ENCODE results near the gene EP400.

Gene EP400

DNA sequence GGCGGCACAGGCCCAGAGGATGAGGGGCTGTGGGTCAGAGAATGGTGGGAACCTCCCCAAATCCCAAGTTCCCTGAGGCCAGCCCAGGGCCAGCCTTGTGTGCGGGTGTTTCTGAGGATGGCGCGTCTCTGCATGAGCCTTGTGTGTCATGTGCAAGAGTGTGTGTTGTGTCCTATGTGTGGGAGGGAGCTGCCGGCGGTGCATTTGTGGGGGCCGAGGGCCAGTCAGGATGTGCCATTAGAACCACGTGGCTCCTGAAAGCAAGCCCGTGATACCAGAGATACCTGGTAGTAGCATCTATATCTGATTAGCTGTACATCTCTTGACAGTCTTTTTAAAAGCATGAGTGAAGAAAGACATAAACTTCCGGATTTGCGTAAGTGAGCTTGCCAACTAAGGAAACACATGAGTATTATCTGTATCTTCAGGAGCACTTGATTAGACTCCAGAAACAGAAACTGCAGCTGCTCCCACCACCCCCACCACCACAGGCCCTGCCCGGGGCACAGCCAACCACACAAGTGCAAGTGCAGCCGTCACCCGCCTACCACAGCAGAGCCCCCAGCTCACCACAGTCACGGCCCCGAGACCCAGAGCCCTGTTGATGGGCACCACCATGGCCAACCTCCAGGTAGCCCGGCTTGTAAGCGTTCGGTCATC lies 175.2 kb downstream of the EP400 start:
- no peak for DNase-seq (ENCODE audit: low read depth)

DNA sequence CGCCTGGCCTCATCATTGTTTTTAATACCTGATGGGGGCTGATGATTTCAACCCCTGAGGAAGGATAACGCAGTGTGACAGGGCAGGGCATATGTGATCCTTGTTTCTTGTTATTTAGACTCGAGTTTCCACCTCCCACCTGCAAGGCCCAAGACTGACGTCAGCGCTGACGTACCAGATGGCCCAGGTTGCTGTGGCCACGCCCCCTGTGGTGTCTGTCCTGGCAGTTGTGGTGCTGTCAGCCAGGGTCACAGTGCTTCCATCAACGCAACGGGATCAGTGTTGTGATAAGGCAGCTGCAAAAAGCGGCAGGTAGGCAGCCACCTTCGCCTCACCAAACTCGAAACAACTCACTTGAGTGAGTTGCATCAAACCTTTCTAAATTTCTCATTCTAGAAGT lies 176.0 kb downstream of the EP400 start:
- DNase-seq (ENCODE audit: low read depth): no peak

DNA sequence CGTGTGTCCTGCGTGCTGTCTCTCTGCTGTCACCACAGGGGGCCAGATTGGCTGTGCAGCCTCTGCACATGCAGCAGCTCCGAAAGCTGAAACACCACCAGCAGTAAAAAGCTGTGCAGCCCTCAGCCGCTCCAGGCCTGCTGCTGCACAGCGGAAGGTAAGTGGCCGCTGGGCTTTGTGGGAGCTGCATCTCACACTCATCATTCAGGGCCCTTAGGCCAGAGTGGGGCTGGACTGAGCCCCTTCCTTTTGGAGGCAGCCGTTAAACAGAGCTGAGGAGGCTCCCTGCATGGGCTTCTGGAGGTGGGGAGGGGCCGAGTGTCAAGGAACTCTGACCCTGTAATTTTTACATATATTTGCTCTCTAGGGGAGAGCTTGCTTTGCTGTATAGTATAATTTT lies 177.3 kb downstream of the EP400 start:
- DNase-seq (ENCODE audit: low read depth): no peak

DNA sequence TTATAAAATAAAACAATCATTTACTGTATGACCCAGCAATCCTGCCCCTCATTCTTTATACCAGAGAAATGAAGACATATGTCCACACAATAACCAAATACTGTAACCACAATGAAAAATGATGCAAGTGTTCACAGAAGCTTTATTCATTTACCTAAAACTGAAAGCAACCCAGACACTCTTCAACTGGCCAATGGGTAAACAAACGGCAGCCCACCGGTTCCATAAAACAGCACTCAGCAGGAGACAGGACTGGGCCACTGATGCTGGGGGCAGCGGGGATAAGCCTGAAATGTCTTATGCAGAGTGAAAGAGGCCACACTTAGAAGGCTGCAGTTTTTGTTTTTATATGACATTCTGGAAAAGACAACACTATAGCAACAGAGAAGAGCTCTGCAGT lies 179.3 kb downstream of the EP400 start:
- no peak for DNase-seq (ENCODE audit: low read depth)

DNA sequence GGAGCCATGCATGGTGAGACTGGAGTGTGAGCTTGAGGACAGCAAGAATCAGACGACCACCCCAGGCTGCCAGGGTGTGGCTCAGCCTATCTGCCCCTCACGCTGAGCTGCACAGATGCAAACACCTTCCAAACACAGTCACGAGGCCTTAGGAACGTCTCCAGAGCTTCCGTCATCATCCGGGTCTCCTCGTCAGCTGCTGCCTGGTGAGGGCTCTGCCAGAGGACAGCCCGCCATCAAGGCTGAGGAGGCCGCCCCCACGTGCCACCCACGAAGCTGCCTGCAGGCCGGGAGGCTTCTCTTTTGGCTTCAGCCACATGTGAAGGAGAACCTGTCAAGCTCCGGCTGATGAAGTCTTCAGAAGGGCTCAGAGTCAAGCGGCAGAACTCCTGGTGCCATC lies 180.9 kb downstream of the EP400 start:
- no peak for DNase-seq (ENCODE audit: low read depth)

All from stimulated activated CD8-positive, alpha-beta memory T cell treated with anti-CD3 and anti-CD28 coated beads, Interleukin-15, amount 100 ng/mL, for 24 hours (primary cell).